HPDE6-E6E7 (cell line): ENCODE results near the gene NUP85.
"Not testable (repeated sequence)": the region's sequence is repeated elsewhere in the genome, so short reads cannot be mapped to it uniquely, and the experiment has no call there.

Source experiments
- DNase-seq: peaks from one replicate; pipeline ENCODE4 v3.0.0; 2011; ENCODE audit warnings: missing footprints; ENCODE audit errors: extremely low spot score

Gene NUP85

DNA sequence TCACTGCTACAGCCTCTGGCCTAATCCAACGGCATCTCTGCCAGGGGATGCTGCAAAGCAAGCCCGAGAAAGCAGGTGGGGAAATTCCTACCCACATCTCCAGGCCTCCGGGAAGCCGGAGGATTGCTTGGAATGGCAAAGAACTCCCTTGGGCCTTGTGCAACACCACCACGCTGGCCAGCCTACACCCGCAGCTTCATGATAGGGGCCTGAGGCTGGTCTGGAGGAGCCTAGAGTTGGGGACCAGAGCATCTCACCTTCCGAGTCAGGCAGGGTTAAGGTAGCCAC is 35.6 kb downstream of the NUP85 start:
- DNase-seq, result no peak

DNA sequence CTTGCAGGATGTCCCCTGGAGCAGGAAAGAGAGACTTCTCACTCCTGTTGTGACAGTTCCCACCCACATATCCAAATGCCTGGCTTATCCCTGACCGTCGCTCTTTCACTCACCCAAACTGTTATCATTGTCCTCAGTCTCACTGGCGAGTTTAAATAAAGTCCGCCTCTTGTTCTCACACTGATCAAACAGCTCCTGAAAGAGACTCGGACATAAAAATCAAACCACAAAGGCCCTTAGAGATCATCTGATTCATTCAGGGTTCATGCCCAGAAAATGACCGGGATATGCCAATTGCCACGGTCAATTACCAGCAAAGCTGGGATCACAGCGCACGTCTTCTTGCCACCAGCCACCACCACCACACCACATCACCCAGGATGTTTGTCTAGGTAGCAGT is 36.0 kb downstream of the NUP85 start:
- DNase-seq, result no peak

DNA sequence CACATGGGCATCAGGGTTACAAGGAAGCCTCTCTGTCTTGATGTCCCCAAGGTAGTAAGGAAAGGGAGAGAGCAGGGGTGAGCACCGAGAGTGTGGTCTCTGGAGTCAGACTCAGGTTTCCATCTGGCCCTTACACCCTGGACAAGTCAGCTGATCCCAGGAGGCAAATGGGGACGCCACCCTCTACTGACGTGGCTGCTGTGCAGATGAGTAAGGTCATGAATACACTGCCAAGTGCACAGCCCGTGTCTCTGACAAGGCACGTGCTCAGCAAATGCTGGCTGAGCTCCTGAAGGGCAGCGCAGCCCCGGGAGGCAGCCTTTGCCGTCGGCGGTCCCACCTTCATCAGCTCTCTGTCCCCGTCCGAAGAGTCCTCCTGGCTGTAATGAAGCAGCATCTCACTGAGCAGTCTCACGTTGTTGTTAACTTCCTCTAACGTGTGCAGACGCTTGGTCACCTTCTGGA is 36.5 kb downstream of the NUP85 start:
- DNase-seq, result no peak

DNA sequence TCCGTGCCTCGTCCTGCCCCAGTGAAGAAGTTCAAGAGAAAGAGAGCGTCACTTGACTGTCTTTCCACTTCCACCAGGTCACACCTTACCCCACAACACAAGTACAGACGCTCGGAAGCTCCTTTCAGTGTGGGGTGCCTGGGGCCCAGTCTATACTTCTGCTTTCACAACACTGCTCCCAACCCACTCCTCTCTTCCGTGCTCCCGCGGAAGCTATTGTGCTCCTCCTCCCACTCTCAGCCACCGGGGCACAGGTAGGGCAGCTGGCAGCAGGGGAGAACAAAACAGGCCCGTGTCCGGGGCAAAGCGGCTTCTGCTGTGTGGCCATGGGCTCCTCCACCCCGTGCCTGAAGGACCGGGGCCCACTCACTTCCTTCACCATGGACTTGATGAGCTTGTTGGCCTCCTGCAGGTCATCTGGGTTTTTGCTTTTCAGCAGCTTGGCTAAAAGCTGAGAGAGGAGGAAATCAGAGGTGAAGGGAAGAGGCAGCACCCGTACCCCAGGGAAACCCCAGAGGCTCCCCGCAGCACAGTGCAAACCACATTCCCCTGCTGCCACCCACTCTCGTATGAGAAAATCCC is 37.1 kb downstream of the NUP85 start:
- no peak for DNase-seq

DNA sequence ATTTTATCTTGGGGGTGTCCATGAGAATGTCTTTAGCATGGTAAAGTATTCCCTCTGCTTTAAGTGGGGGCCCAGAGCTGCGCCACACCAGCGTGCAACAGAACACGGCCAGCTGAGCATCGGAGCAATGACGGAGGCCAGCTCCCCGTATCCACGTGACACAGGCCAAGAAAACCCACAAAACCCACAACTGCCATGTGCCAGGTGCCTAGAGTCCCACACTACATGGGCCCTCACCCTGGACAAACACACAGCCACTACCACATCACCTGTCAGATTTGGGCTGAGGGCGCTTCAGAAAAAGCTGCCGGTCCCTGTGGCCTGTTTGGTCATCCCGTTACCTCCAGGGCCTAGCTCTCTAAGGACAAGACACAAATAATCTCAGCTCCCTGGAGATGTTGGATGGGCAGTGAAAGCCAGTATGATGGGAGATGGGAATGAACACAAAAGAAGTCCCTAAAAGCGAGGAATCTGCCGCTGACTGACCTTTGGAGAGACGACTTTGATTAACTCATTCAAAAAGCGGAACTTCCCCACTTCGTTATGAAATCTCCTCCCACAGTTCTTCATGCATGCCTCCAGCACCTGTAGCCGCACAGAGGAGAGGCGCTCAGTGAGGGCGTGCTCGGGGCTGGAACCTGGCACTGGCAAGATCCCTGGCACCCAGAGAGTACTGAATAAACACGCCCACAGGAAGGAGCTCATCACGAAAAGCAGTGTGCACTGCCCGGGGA is 38.8 kb downstream of the NUP85 start:
- no peak for DNase-seq

DNA sequence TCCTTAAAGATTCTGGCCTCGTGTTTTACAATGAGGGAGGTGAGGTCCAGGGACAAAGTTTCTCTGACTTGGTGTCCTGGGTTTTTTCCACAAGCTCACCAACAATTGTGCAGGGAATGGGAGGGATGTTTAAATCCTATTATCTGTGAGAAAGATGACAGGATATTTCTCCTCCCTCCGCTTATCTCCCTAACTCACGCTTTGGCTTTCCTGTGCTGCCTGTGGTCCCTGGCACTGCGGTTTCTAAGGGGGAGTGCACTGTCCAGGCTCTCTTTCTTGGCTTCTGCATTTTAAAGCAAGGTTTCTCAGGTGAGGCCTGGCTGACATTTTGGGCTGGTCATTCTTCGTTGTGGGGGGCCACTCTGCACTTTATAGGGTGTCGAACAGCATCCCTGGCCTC is 39.5 kb downstream of the NUP85 start:
- no peak for DNase-seq

DNA sequence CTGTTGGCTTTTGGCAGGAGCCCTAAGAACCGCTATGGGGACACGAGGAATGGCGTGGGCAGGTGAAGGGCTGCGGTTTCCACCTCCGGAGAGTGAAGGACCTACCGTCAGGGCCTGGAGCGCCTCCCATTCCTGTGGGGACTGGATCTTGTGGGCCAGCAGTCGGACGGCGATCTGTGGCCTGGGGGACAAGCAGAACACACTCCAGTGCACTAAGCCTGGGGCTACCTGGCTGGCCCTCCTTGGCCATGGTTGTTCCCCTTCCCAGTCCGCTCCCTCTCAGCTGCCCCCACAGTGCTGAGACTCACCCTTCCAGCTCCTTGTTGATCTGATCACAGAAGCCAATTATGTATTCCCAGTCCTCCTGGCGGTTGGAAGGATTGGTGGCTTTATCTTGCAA is 40.9 kb downstream of the NUP85 start:
- no peak for DNase-seq

DNA sequence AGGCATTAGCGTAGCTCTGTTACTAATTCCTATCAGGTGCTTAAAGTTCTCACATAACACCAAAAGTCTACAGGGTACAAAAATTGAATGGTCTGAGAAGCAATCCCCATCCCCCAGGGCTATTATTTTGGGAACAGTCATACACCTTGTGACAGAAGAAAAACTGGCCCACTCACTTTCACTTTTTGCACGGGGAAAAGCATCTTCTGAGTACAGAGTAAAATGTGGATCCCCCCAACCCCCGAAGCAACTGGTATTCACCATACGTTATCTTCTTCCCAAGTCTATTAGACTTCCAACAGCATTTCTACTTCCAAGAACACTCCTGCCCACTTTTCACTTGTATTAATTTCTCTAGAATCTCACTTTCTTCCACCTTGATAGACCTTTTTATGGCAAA is 44.1 kb downstream of the NUP85 start:
- no peak for DNase-seq

DNA sequence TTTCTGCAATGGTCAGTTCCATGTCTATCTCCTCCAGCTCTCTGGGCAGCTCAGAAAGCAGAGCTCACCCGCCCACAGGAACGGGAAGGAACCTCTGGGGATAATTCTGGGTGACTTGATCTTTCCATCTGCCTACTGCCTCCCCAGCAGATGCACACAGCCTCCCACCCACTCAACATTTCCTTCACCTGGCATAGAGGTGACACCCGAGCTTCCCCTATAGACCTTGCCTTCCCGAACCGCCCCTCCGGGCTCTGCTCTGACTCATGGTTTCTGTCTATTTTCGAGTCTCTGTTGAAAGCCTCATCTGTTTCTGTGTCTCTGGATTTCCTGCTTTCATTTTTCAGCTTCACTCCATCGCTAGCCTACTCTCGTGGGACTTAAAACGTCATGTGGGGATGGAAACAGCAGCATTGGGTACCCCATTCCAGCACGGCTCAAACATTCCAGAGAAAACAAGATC is 44.6 kb downstream of the NUP85 start:
- DNase-seq, result peak; percentile 76

DNA sequence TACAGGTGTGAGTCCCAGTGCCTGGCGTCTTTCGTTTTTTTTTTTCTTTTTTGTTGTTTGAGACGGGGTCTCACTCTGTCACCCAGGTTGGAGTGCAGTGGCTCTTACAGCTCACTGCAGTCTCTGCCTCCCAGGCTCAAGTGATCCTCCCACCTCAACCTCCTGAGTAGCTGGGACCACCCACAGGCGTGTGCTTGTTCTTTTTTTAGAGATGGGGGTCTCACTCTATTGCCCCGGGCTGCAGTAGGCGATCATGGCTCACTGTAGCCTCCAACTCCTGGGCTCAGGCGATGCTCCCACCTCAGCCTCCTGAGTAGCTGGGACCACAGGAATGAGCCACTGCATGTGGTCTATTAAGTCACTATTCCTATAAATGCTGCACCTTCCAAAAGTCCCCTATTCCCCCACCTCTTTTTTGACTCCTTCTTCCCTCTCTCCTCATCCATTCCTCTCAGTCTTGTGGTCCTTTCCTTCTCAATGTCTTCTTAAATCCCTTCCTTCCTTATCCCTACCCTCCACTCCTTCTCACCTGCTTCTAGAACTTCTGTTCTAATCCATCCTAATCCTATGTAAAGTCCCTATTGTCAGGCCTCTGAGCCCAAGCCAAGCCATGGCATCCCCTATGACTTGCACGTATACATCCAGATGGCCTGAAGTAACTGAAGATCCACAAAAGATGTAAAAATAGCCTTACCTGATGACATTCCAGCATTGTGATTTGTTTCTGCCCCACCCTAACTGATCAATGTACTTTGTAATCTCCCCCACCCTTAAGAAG is 46.7 kb downstream of the NUP85 start:
- no peak for DNase-seq

DNA sequence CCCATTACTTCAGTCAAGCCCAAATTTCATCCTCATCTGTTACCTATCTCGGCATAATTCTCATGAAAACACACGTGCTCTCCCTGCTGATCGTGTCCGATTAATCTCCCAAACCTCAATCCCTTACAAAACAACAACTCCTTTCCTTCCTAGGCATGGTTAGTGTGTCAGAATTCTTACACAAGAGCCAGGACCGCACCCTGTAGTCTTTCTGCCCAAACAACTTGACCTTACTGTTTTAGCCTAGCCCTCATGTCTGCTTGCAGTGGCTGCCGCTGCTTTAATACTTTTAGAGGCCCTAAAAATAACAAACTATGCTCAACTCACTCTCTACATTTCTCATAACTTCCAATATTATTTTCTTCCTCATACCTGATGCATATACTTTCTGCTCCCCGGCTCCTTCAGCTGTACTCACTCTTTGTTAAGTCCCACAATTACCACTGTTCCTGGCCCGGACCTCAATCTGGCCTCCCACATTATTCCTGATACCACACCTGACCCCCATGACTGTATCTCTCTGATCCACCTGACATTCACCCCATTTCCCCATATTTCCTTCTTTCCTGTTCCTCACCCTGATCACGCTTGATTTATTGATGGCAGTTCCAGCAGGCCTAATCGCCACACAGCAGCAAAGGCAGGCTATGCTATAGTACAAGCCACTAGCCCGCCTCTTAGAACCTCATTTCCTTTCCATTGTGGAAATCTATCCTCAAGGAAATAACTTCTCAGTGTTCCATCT is 50.6 kb downstream of the NUP85 start:
- DNase-seq, result not testable (repeated sequence)

DNA sequence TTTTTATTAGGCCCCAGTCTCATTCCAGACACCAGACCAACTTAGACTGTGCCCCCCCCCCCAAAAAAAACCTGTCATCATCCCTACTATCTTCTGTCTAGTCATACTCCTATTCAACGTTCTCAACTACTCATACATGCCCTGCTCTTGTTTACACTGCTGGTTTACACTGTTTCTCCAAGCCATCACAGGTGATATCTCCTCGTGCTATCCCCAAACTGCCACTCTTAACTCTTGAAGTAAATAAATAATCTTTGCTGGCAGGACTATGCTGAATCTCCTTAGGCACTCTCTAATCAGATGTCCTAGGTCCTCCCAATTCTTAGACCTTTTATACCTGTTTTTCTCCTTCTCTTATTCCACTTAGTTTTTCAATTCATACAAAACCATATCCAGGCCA is 51.7 kb downstream of the NUP85 start:
- DNase-seq, result not testable (repeated sequence)

DNA sequence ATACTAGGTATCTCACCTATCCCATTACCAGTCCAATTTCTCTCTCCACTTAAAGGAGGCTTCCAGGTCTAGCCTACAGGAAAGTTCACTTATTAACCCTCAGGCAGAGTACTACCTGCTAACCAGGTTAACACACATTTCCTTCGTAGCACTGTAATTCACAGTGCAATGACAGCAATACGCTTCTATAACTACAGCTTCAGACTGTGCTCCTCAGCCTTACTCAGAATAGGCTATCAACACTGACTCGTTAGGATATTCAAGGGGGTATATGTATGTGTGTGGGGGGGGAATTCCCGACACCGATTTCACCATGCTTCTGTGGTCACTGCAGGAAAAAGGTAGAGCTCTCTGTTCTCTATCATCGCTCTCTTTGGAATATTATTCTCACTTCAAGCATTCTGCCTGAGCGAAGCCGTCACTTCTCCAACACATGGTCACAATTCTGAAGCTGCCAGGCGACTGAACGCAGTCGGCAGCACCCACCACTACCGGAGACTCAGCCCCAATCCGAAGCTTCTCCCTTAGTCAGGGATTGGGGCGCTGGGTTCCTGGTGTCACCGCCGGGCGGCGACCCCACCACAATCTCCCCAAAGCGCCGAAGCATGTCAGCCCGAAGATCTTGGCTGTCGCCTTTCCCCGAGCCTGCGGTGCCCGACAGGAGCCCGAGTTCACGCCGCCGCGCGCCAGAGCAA is 55.3 kb downstream of the NUP85 start:
- DNase-seq, result no peak

DNA sequence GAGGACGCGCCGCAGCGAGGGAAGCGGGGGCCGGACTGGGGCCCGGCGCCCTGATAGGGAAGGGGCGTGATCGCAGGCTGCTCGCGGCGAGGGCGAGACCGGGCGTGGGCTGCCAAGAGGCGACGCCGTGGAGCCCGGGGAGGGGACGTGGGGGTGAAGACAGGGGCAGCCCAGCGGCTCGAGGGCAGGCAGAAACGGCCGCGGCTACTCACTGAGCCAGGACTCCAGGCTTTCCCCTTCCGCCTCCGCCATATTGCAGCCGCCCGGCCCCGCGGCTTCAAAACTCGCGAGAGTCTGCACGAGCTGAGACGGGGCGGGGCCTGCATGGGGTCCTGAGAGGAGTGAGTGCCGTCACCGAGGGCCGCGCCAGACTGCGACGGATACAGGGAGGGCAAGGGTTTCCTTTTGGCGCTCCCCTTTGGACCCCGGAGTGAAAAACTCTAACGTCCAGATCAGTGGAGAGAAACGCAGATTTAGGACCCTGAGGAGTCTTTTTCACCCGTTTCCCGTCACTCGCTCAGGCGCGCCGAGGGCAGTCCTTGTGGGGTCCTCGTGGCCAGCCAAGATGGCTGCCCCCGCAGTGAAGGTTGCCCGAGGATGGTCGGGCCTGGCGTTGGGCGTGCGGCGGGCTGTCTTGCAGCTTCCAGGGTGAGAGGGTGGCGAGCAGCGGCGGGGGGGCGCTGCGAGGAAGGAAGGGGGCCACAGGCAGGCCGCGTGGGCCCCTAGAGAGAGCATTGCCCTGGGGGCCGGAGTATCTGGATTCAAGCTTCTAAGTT is 56.0 kb downstream of the NUP85 start, which contains the start of the genes GGA3 and MRPS7:
TSS of gene GGA3 (minus strand) at position 271 of the 776 bp plus-strand sequence. CDS start at position 252, 19 bp downstream.
TSS of gene MRPS7 (plus strand) at position 544 of the 776 bp plus-strand sequence. CDS start at position 566, 22 bp downstream.
- DNase-seq, result peak; percentile 94

DNA sequence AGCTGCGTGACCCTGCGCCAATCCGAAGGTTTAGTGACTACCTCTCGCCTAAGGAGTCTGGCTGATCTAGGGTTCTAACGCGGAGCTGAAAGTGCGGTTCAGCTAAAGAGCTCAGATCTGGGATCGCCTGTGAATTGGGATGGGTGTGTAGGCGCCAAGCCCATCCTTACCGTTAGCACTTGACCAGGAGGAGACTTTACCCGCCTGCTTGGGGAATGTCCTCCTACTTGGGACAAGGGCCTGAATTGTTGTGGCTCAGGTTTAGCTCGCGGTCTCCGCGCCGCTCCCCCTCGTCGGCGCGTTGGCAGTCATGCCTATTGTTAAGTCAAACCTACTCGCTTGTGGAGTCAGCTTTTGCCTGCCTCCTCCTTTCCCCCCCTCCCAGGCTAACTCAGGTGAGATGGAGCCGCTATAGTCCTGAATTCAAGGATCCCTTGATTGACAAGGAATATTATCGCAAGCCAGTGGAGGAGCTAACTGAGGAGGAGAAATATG is 56.7 kb downstream of the NUP85 start:
- no peak for DNase-seq

DNA sequence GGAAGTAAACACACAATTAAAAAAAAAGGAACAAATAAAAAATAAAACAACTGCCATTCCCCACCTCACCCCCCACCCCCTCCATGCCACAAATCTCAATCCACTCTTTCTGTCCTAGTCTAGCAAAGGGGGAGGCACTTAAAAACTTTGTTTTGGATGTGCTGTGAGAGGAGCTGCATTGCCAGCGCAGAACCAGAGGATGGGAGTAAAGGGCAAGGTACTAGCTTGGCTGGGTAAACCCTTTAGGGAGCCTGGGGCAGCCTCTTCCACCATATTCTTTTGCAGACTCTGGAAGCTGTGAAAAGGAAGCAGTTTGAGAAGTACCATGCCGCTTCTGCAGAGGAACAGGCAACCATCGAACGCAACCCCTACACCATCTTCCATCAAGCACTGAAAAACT is 57.6 kb downstream of the NUP85 start:
- DNase-seq, result no peak

DNA sequence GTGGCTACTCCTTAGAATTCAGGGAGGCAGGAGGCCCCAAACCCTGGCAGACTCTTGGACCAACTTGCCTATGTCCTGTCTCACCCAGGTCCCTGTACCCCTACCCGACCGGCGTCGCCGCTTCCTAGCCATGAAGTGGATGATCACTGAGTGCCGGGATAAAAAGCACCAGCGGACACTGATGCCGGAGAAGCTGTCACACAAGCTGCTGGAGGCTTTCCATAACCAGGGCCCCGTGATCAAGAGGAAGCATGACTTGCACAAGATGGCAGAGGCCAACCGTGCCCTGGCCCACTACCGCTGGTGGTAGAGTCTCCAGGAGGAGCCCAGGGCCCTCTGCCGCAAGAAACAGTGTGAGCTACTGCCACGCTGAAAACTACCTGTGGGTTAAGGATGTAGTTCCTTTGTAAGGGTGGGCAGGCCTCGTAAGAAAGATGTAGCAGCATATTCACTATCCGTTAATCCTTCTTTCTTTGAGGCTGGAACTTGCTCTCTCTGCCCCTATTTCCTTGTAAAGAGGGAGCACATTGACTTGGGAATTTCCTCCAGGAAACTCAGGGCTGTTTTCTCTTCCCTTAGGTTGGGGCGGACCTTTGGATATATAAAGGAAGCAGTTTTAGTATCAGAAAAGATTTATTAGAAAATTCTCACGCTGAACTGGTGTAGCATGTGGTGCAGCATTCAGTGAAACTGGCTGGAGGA is 60.3 kb downstream of the NUP85 start:
- DNase-seq, result no peak

DNA sequence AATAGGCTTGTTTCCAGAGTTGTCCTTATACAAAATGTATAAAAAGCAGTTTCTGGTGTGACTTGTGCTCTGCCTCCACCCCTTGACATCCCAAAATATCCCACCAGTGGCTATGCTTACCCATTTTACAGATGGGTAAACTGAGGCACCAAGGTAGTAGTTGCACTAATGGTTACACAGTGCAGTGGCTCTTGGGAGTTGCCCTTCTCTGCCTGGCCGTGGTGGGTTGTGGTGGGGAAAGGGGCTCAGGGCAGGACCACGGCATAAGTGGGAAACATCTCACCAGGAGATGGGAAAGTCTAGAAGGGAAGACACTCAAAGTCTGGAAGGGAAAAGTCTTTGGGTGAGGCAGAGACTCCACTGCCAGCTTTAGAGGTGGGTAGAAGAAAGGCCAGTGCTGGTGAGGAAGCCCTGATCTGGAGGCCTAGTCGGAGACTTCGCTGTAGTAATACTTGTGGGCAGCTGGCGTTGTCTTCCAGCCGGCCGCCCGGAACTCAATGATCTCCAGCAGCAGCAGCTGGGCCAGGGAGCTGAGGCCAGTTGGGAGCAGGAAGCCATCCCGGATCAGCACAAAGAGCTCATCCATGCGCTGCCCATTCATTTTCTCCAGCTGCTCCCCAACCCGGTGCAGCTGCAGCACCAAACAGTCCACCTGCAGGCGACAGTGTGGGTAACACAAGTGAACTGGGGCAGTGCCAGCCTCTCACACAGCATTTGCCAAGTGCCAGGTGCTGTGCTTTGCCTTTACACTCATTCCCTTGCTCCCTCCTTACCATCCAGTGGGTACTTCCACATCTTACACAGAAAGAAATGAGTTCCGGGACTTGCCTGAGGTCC is 61.1 kb downstream of the NUP85 start:
- DNase-seq, result no peak

DNA sequence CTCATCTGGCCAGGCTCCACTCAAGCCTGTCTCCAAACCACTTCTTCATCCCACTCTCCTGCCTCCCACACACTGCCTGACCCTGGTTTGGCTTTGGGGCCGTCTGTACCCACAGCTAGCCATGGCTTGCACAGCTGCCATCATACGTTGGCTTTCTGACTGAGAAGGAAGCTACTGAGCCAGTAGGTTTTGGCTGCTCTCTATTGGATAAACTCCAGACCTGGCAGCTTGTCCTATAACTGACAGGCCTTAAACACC is 61.6 kb downstream of the NUP85 start:
- no peak for DNase-seq
